Measurements from ENCODE around the gene CHMP2B. TPM values are rescaled to one million over a fixed set of nuclear protein-coding genes. Genes with fewer than 3 reads are reported as not detected.

Gene CHMP2B
- polyA plus RNA-seq, 1 donor from 2014 or later, result 59.3 TPM

- H3K9me3 ChIP-seq (ENCODE audit: low read length), result no peaks in the 10 kb centered on the region
- H3K4me2 ChIP-seq (ENCODE audit: low read length), result no peak overlapping the region
- TF ChIP-seq MXI1 (conservative IDR thresholded peaks at IDR 0.05; ENCODE audit: poor library complexity, severe bottlenecking), result no peak
- H3K9me2 ChIP-seq (ENCODE audit: insufficient read depth, low read length), result no peaks in the 10 kb centered on the region
- H3K27me3 ChIP-seq (ENCODE audit: insufficient read depth, low read depth, low read length), result no peaks in the 10 kb centered on the region
- H2AFZ ChIP-seq (ENCODE audit: low read depth, low read length), result no peak overlapping the region
- no peak overlapping the region for H3K4me3 ChIP-seq (ENCODE audit: low read length)
- H3K36me3 ChIP-seq (ENCODE audit: insufficient read depth, low read length), result no peaks in the 10 kb centered on the region
- H3K79me2 ChIP-seq (replicated peaks; ENCODE audit: insufficient read depth, low read length), result peaks cover 11% of the 10 kb centered on the region
- no peaks in the 10 kb centered on the region for H4K20me1 ChIP-seq (ENCODE audit: insufficient read depth)
- H3K27ac ChIP-seq (ENCODE audit: low read length), result no peak overlapping the region
- no peak overlapping the region for H3K9ac ChIP-seq (ENCODE audit: low read length)
- no peaks in the 10 kb centered on the region for H3F3A ChIP-seq (ENCODE audit: insufficient read depth, low read length, poor library complexity, severe bottlenecking)
These were observed 9.0 kb downstream of the CHMP2B start for GRCh38 chr3:87236093-87236492.

- no peaks in the 10 kb centered on the region for H3K9me2 ChIP-seq (ENCODE audit: insufficient read depth, low read length)
- H3K9ac ChIP-seq (ENCODE audit: low read length), result no peak overlapping the region
- no peaks in the 10 kb centered on the region for H4K20me1 ChIP-seq (ENCODE audit: insufficient read depth)
- H2AFZ ChIP-seq (ENCODE audit: low read depth, low read length), result no peak overlapping the region
- no peak overlapping the region for H3K27ac ChIP-seq (ENCODE audit: low read length)
- no peaks in the 10 kb centered on the region for H3K27me3 ChIP-seq (ENCODE audit: insufficient read depth, low read depth, low read length)
- no peaks in the 10 kb centered on the region for H3K36me3 ChIP-seq (ENCODE audit: insufficient read depth, low read length)
- no peaks in the 10 kb centered on the region for H3K9me3 ChIP-seq (ENCODE audit: low read length)
- TF ChIP-seq EP300 (conservative IDR thresholded peaks at IDR 0.05; ENCODE audit: poor library complexity, severe bottlenecking) (no peak), TAF1 (IDR thresholded peaks at IDR 0.05; ENCODE audit: low read depth) (no peak), EZH2 (IDR thresholded peaks at IDR 0.05; ENCODE audit: borderline replicate concordance, insufficient read depth, low read length, poor library complexity, severe bottlenecking) (no peak), REST (IDR thresholded peaks at IDR 0.05; ENCODE audit: borderline replicate concordance) (no peak), MXI1 (conservative IDR thresholded peaks at IDR 0.05; ENCODE audit: poor library complexity, severe bottlenecking) (no peak), SMC3 (conservative IDR thresholded peaks at IDR 0.05; ENCODE audit: poor library complexity) (no peak), CTCF (IDR thresholded peaks at IDR 0.05; ENCODE audit: poor library complexity, severe bottlenecking) (no peak), RAD21 (conservative IDR thresholded peaks at IDR 0.05) (no peak), POLR2AphosphoS5 (IDR thresholded peaks at IDR 0.05) (no peak)
- H3K79me2 ChIP-seq (replicated peaks; ENCODE audit: insufficient read depth, low read length), result no peaks in the 10 kb centered on the region
- no peaks in the 10 kb centered on the region for H3F3A ChIP-seq (ENCODE audit: insufficient read depth, low read length, poor library complexity, severe bottlenecking)
- no peak overlapping the region for H3K4me2 ChIP-seq (ENCODE audit: low read length)
- no peak overlapping the region for H3K4me3 ChIP-seq (ENCODE audit: low read length)
These were observed 19.7 kb downstream of the CHMP2B start for GRCh38 chr3:87246662-87247429.
